ENCODE results near the gene INSL4.

INSL4 gene

GRCh38 chr9:5231212-5231611 lies at the start of gene INSL4:
TSS of gene INSL4 (plus strand) at chr9:5231419. CDS start at chr9:5231524, 105 bp downstream.
- Histone ChIP-seq H2AFZ (ENCODE audit: low read depth) (no peak within 1 kb of the TSS), H3K4me1 (ENCODE audit: low read depth, poor library complexity, severe bottlenecking) (no peaks in the 10 kb centered on the region), H3K27me3 (ENCODE audit: insufficient read depth, low read depth) (no peaks in the 10 kb centered on the region), H3K4me3 (IDR thresholded peaks at IDR 0.05; ENCODE audit: insufficient read depth, low read depth, low read length) (no peak within 1 kb of the TSS), H3K4me2 (no peak within 1 kb of the TSS), H3K79me2 (ENCODE audit: insufficient read depth, low read depth) (no peaks in the 10 kb centered on the region), H3K27ac (no peak within 1 kb of the TSS), H3K36me3 (ENCODE audit: insufficient read depth) (no peaks in the 10 kb centered on the region), H3K9ac (no peak within 1 kb of the TSS), H4K20me1 (ENCODE audit: insufficient read depth) (no peaks in the 10 kb centered on the region)
- TF ChIP-seq CTCF (conservative IDR thresholded peaks at IDR 0.05; ENCODE audit: low read depth, low read length), result no peak

- Histone ChIP-seq H3K27me3 (ENCODE audit: insufficient read depth, low read depth) (no peaks in the 10 kb centered on the region), H3K79me2 (ENCODE audit: insufficient read depth, low read depth) (no peaks in the 10 kb centered on the region), H3K4me1 (ENCODE audit: low read depth, poor library complexity, severe bottlenecking) (no peaks in the 10 kb centered on the region), H2AFZ (ENCODE audit: low read depth) (no peak overlapping the region), H3K4me2 (no peak overlapping the region), H3K9ac (no peak overlapping the region), H3K27ac (no peak overlapping the region), H4K20me1 (ENCODE audit: insufficient read depth) (no peaks in the 10 kb centered on the region), H3K4me3 (IDR thresholded peaks at IDR 0.05; ENCODE audit: insufficient read depth, low read depth, low read length) (no peak overlapping the region), H3K36me3 (ENCODE audit: insufficient read depth) (no peaks in the 10 kb centered on the region)
- no peak for TF ChIP-seq CTCF (conservative IDR thresholded peaks at IDR 0.05; ENCODE audit: low read depth, low read length)
Observed at GRCh38 chr9:5184776-5185175, 46.4 kb upstream of the INSL4 start.

- H3K36me3 ChIP-seq (ENCODE audit: insufficient read depth), result no peaks in the 10 kb centered on the region
- no peak within 1 kb of the TSS for H3K27ac ChIP-seq
- TF ChIP-seq CTCF (conservative IDR thresholded peaks at IDR 0.05; ENCODE audit: low read depth, low read length), result no peak
- no peak within 1 kb of the TSS for H3K4me3 ChIP-seq (IDR thresholded peaks at IDR 0.05; ENCODE audit: insufficient read depth, low read depth, low read length)
- no peak within 1 kb of the TSS for H3K9ac ChIP-seq
- no peak within 1 kb of the TSS for H3K4me2 ChIP-seq
- H3K79me2 ChIP-seq (ENCODE audit: insufficient read depth, low read depth), result no peaks in the 10 kb centered on the region
- H3K4me1 ChIP-seq (ENCODE audit: low read depth, poor library complexity, severe bottlenecking), result no peaks in the 10 kb centered on the region
- no peaks in the 10 kb centered on the region for H3K27me3 ChIP-seq (ENCODE audit: insufficient read depth, low read depth)
- no peaks in the 10 kb centered on the region for H4K20me1 ChIP-seq (ENCODE audit: insufficient read depth)
- H2AFZ ChIP-seq (ENCODE audit: low read depth), result no peak within 1 kb of the TSS
Observed at GRCh38 chr9:5185220-5185840, 45.9 kb upstream of the INSL4 start, which contains the start of gene INSL6. TSS of gene INSL6 (minus strand) at chr9:5185639. CDS start at chr9:5185602, 37 bp downstream.

GRCh38 chr9:5186416-5187169 lies 44.6 kb upstream of the INSL4 start:
- no peaks in the 10 kb centered on the region for H3K4me1 ChIP-seq (ENCODE audit: low read depth, poor library complexity, severe bottlenecking)
- no peak overlapping the region for H3K4me2 ChIP-seq
- H3K27ac ChIP-seq, result no peak overlapping the region
- no peaks in the 10 kb centered on the region for H3K36me3 ChIP-seq (ENCODE audit: insufficient read depth)
- H3K79me2 ChIP-seq (ENCODE audit: insufficient read depth, low read depth), result no peaks in the 10 kb centered on the region
- TF ChIP-seq CTCF (conservative IDR thresholded peaks at IDR 0.05; ENCODE audit: low read depth, low read length), result peak; percentile 71
- H3K9ac ChIP-seq, result no peak overlapping the region
- H3K4me3 ChIP-seq (IDR thresholded peaks at IDR 0.05; ENCODE audit: insufficient read depth, low read depth, low read length), result no peak overlapping the region
- H2AFZ ChIP-seq (ENCODE audit: low read depth), result no peak overlapping the region
- no peaks in the 10 kb centered on the region for H3K27me3 ChIP-seq (ENCODE audit: insufficient read depth, low read depth)
- no peaks in the 10 kb centered on the region for H4K20me1 ChIP-seq (ENCODE audit: insufficient read depth)
